Transverse colon (tissue), 4 donors: ENCODE data around the gene OLFM2.

Source experiments
- CTCF ChIP-seq, 5 experiments: fragments of 200-600 bp in 3 of 5; fragments of 450-650 bp in 2 of 5; sonication (generic) in 3 of 5; IDR thresholded peaks; 1 replicate in 2 of 5; 2 replicates in 3 of 5; pipeline ENCODE4 v1.5.1; 2016 to 2017; ENCODE audit warnings: antibody characterized with exemption in 5 of 5, inconsistent platforms in 3 of 5, mild to moderate bottlenecking in 2 of 5, moderate library complexity in 1 of 5
- EP300 ChIP-seq: sonication (generic); formaldehyde crosslinking; IDR thresholded peaks from one replicate; pipeline ENCODE4 v1.6.1; 2017; ENCODE audit warnings: antibody characterized with exemption, low read depth
- POLR2A ChIP-seq: fragments of 450-650 bp; IDR thresholded peaks from one replicate; pipeline ENCODE4 v1.6.1; 2016; ENCODE audit warnings: antibody characterized with exemption, mild to moderate bottlenecking, moderate library complexity
- POLR2AphosphoS5 ChIP-seq, 3 donors: sonication (generic); formaldehyde crosslinking; IDR thresholded peaks; one replicate each; pipeline ENCODE4 v1.6.1; 2016; ENCODE audit warnings: antibody characterized with exemption in 3 of 3

- TF ChIP-seq CTCF (IDR thresholded peaks at IDR 0.05) (no peak), EP300 (no peak), POLR2AphosphoS5 (IDR thresholded peaks at IDR 0.05) (no peak), POLR2A (no peak)
These were observed 63.6 kb downstream of the OLFM2 start for GRCh38 chr19:9872618-9873242.
